Occipital lobe (tissue), 2 donors: ENCODE results near the gene CPTP. TPM values are rescaled to one million over a fixed set of nuclear protein-coding genes. Genes with fewer than 3 reads are reported as not detected.
"Not testable (repeated sequence)": the region's sequence is repeated elsewhere in the genome, so short reads cannot be mapped to it uniquely, and the experiment has no call there.

Experiments used
- DNase-seq: peaks from one replicate; lab custom pipeline; 2025; lab: John Stamatoyannopoulos, UW
- total RNA-seq: library from RNA; depleted of rRNA; stranded (reverse); fragments of >200 nt; gene quantifications from one replicate; pipeline ENCODE4 v1.2.3, GENCODE V29; 2014

The CPTP gene
- total RNA-seq, 1 donor from 2014 or later, result 12.3 TPM

DNA sequence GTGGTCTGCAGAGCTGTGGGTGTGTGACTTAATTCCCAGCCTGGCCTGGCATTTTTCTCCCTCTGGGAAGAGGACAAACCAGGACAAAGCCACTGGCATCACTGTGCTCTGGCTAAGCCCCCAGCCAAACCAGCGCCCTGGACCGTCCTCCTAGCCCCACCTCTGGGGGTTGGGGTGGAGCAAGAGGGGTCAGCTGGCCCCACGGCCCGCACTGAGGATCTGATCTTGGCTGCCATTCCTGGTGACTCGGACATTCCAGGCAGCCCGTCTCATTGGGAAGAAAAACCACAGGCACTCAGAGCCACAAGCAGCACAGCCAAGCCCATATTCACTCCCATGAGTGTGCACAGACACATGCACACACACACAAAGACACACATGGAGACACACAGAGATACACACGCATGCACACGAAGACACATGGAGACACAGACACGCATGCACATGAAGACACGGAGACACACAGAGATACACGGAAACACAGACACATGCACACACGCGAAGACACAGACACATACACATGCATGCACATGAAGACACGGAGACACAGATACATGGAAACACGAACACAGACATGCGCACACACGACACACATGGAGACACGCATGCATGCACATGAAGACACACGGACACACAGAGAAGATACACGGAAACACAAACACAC is 36.0 kb downstream of the CPTP start:
- DNase-seq, result no peak

DNA sequence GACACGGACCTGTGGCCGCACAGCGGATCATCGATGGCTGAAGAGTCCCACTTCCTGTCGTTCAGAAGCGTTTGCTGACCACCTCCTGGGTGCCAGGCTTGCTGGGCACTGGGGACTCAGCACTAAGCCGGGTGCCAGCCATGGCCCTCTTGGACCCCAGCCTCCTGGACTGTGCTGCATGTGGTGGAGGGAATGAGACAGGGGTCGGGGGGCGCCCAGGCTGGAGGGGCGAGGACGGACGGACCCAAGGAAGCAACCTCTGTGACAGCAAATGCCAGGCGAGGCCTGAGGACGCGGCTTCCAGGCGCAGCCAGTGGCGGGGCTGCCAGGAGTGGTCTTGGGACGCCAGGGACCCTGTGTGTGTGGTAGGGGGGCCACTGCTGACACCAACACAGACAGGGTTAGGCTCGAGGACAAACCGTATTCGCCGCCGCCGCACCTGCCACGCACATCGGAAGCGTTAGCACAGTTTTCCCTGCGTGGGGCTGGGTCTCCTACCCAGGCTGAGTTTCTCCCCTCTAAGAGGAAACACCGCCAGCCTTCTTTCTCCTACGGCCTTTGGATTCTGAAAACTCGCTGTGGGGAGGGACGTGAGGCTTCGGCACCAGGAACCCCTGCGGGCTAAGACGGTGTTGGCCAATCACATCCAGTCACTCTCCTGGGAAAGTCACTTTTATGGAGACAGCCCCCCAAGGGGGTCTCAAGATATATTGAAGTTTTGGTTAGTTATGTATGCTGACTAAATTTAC is 36.8 kb downstream of the CPTP start:
- DNase-seq, result no peak

DNA sequence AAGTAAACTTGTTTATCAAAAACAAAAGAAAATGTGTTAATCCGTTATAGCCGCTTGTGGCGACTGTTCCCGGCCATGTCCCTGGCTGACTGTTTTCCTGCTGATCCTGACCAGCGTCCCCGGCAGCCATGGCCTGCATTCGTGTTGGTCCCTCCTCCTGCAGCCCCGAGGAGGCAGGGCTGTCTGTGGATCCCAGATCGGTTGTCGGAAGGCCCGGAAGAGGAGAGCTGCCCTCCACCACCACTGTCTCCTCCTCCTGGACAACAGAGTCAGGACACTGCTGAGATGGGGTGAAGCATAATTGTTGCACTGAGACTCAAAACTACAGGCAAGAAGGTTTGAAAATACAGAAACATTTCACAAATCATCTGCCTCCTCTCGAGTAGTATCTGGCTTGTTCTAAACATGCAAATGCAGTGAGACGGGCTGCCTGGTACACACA is 37.4 kb downstream of the CPTP start:
- DNase-seq, result no peak

DNA sequence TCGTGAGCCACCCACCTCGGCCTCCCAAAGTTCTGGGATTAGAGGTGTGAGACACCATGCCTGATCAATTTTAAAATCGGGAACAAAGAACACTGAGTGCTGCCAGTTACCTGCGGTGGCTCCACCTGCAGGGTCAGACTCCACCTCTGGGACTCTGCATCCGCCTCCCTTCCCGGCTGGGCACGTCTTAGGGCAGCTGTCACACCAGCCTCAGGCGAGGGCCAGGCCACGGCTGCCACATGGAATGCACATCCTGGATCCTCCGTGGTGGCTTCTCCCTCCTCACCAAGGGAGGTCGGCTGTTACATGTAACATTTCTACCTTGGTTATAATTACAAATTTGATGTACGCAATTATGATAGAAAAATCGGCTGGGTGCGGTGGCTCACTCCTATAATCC is 39.7 kb downstream of the CPTP start:
- DNase-seq, result no peak

DNA sequence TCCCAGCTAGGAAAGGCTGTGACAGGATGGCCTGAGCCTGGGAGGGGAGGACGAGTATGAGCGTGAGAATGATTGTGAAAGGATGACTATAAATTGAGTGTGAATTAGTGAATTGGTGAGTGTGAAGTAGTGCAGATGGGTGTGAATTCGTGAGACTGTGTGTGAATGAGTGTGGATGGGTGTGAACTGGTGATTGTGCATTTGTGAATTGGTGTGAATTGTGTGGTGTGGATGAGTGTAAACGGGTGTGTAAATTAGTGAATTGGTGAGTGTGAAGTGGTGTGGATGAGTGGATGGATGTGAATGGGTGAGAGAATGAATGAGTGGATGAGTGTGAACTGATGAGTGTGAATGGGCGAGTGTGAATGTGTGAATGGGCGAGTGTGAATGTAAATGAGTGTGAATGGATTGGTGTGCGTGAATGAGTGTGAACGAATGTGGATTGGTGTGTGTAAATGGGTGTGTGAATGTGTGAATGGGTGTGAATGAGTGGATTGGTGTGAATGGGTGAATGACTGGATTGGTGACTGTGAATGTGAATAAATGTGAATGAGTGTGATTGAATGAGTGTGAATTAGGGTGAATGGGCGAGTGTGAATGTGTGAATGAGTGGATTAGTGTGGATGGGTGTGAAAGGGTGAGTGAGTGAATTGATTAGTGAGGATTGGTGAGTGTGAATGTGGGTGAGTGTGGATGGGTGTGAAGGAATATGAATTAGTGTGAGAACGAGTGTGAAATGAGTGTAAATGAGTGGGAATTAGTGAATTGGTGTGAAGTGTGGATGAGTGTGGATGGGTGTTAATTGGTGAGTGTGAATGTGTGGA is 41.5 kb downstream of the CPTP start:
- no peak for DNase-seq

DNA sequence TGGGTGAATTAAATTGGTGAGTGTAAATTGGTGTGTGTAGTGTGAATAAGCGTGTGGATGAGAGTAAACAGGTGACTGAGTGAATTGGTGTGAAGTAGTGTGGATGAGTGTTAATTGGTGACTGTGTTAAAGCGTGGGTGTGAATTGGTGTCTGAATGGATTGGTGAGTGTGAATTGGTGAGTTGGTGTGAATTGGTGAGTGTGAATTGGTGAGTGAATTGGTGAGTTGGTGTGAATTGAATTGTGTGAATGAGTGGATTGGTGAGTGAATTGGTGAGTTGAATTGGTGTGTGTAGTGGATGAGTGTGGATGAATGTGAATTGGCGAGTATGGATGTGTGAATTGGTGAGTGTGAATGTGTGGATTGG is 42.1 kb downstream of the CPTP start:
- no peak for DNase-seq

DNA sequence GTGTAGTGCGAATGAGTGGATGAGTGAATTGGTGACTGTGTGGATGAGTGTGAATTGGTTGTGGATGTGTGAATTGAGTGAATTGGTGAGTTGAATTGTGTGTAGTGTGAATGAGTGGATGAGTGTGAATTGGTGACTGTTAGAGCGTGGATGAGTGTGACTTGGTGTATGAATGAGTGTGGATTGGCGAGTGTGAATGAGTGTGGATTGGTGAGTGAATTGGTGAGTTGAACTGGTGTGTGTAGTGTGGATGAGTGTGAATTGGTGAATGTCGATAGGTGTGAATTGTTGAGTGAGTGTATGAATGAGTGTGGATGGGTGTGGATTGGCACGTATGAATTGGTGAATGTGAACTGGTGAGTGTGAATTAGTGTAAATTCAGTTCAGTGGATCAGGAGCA is 42.7 kb downstream of the CPTP start:
- no peak for DNase-seq

DNA sequence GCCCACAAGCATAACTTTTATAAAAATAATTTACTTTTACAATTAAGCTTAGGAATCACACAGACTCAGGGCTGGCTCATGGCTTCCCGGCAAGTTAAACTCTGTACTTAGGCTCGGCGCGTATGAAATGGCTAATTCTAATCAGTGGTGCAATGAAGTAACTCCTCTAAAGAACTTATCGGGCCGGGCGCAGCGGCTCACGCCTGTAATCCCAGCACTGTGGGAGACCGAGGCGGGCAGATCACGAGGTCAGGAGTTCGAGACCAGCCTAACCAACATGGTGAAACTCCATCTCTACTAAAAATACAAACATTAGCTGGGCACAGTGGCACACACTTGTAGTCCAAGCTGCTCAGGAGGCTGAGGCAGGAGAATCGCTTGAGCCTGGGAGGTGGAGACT is 45.5 kb downstream of the CPTP start:
- not testable (repeated sequence) for DNase-seq

DNA sequence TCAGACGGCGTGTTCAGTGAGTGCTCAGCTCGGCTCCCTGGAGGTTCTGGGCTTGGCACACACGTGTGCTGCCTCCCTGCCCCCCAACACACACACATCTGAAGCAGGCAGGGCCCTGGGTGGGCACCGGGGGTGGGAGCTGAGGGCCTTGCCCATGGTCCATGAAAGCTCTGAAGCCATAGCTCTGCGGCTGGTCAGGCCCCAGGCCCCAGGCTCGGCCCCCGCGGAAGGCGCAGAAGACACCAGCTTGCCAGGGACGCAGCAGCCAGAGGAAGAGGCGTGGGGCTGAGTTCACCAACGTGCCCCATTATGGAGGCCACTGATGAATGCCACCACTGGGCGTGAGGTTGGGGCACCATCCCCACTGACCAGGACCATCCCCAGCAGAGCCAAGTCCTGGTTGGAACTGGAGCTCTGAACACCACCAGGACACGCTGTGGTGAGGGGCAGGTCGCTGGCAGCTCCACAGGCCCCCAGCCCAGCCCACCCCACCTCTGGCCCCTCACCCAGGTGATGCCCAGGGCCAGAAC is 46.2 kb downstream of the CPTP start:
- no peak for DNase-seq

DNA sequence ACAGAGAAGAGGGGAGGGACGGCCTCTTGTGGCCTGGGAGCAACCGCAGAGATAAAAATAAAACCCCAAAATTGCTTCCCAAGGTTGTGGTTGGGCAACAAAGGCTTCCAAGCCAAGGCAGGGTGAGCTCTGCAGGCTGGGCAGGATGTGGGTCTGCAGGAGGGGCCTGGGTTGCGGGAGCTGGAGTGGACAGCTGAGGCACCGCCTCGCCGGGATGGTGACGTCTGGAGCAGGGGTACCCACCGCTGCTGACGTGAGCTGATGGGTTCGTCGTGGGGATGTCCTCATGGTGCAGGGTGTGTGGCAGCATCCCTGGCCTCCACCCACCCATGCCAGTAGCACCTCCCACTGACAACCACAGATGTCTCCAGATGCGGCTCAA is 46.8 kb downstream of the CPTP start:
- no peak for DNase-seq

DNA sequence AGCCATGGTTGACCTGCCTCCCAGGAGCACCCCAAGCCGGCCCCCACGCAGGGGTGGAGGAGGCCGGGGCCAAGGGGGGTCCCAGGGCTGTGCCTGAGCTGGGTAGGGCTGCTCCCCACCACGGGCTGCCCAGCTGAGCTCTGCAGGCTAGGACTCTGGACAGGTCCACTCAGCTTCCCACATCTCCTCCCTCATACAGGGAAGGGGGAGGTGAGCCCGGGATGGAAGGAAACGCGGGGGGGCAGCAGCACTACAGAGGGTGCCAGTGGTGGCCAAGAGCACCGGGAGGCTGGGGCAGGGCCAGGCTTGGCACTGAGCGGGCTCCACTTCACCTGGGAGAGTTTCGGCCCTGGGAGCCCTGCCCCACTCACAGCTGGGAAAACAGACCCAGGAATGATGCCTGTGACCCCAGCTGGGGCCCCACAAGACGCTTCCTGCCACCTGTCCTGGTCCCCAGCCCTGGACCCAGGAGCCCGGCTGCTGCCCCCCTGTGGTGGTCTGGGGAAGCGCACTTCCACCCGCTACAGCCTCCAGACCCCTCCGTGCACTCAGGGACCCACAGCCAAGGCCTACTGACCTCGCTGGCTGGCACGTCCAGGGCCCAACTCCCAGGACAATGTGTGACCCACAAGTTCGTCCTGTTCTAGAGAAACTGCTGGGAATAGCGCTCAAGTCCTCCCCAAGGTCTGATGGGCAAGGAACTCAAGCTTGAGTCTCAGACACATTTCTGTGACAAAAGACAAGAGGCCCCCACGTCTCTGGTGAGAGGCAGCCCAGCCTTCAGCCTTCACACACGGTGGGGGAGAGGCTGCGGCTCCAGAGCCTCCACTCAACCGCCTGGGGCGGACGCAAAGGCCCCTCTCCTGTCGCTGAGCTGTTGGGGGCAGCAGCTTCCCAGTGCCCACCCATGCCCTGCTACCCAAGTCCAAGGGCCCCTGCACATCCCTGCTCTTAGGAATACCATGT is 47.4 kb downstream of the CPTP start:
- DNase-seq, result no peak

DNA sequence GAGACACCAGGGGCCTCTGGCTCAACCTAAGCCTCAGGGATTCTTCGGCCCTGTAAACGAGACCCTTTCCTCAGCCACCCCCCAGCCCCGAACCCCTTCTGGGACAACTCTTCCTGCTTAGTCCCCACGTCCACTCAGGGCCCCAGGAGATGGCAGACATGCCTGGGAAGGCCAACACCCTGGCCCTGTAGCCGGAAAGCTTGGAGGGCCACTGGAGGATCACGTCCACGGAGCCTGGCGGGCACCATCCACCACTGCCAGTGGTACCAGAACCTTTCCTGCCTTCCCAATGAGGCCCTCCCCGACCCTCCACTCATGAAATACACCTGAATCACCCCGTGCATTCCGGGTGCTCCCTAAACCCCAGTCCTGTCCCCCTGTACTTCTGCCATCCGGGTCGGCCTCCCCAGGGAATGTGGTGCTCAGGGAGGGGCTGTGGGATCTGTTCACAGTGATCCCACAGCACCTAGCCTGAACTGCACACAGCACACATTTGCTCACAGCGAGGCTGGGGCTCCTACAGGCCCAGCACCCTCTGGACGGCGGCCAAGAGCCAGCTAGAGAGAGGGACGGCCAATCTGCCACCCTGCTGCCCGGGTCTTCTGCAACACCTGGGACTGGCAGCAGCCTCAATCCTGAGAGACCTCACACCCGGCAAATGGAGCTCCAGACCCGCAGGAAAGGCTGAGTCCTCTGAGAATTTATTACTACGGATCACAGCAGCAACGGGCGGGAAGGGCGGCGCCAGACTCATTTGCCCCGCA is 48.6 kb downstream of the CPTP start:
- DNase-seq, result no peak

DNA sequence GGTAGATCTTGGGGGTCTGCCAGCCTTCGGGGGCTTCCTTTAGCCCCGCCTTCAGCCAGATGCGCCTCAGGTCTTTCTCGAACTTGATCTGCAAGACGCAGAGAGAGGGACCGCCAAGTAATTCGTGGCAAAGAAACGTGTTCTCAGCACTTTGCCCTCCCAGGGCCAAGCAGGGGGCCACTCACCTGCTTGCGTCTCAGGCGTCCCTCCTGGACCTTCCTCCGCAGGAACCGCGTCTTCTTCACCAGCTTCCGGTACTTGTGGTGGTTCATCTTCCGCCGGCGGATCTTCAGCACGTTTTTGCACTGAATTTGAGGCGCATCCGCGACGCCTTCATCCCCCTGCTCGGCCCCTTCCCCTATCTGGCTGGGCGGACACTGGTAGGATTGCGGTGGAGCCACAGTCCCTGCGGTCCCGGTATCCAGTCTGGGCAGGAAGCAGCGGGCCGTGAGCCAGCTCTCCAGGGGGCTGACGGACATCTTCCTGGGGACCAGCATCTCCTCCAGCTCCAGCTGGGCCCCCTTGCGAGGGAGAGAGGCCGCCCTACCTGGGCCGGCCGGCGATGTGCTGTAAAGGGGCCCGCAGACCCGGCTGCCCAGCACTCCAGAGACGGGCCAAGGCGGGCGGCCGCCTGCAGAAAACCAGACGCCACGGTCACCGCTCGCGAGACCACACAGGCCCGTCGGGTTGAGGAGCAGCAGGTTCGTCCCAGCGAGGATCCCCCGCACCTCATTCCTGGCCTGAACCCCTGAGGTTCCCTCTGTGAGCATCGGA is 49.4 kb downstream of the CPTP start:
- no peak for DNase-seq

DNA sequence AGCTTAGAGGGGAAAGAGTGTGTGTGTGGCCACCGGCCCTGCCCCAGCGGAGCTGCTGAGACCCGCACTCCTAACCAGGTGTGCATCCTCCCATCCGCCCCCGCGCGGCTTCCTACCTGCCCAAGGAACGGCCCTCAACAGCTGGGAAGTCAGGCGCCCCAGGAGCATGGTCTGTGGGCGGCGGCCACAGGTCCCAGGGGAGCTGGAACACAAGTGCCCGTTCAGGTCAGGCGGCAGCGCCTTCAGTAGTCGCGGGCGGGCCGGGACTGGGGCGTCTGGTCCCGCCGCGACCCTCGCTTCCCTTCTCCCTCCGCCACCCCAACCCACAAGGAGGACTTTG is 50.0 kb downstream of the CPTP start:
- no peak for DNase-seq

DNA sequence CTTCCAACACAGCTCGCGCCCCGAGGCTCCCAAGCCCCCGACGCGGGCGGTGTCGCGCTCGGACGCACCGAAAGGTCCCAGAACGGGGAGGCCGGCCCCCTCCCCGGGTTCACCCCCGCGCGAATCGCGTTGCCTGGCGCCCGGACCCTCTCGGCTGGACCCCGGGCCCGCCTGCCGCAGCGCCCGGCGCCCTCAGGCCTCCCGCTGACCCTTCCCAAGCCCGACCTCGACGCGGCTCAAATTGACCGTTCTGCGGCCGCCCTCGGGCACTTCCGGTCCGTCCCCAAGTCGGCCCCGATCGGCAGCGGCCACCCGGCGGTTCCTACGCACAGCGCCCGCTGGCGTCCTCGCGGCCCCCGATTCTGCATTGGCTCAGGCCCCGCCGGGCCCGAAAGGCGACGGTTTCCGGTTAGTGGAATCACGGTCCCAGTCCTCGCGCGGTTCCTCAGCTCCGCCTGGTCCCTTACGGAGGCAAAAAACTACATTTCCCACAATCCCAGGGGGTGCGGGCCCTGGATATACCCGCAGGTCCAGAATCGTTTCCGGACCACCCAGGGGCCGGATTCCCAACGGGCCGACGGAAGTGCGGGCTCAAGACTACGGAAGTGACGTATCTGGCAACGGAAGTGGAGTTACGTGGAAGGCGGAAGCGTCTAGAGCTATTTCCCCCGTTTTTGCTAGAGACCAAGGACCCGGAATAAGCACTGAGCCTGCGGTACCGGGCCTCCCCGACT is 50.5 kb downstream of the CPTP start, which contains the start of gene AURKAIP1:
Gene AURKAIP1, minus strand, starts transcription at position 279 of the 734 bp plus-strand sequence. CDS start 451 bp downstream, outside the sequence.
- peak; percentile 97 for DNase-seq

DNA sequence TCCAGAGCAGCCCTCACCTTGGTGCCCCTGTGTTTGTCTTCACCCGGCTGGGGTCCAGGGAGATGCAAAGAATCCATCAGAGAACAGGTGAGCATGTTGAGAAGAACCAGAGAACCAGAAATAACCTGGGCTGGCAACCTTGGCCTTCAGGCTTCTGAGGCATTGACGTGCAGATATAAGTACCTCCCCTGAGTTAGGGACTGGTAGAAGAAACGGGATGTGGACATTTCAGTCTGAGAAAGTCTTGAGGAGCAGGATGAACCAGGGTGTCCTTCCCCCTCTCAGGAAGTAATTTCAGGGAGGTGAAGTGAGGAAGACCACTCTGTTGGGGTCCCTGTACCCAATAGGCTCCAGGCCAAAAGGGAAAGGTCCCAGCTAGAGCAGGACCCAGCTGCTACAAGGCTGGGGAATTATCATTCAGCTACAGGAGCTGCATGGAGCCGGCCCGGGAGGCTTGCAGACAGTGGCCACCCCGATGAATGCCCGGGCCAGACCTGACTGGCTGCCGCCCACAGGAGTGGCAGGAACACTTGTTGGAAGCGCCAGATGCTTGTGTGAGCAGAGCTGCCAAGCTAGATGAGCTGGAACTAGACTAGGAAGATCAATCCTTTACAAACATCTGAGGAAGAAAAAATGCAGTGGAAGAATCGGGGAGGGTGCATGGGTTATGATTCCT is 52.1 kb downstream of the CPTP start:
- no peak for DNase-seq

DNA sequence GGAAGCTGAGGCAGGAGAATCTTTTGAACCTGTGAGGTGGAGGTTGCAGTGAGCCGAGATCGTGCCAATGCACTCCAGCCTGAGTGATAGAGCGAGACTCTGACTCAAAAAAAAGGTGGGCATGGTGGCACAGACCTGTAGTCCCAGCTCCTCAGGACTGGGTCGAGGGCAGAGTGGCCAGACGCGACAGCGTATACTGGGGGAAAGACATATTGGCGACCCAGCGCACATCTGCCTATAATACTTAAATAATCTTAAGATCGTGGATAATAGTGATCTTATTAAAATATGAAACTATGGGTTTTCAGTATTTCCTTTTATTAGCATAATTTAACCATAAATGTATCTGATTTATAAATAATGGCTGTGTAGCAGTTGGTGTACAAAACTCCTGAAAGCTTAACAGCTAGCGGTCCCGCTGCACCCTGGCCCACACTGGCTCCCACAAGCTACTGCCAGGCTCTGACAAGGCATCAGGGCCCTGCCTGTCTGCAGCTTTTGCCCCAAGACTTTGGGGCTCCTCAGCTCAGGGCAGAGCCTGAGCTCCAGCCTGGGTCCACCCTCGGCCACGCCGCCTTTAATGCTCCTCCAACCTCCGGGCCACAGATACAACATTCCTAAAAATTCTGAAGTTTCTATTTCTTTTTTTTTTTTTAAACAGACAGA is 53.1 kb downstream of the CPTP start:
- no peak for DNase-seq
